ENCODE measurements around the gene MTHFD1L.

Gene MTHFD1L

DNA sequence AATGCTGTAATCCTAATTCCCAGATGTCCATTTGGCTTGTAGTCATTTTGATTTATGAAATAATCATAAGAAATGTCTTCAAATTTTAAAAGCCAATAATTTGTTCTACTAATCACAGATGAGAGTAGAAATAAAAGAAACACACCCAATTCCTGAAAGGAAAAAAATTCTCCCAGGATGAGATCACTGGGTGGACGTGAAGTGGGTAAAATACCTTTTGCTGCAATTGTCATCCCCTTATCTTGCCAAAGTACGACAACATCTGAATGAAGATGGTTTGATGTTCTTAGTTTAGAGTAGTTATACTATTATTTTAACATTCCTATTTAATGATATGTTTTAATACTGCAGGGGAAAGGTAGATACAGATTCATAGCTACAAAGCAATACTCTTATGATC is 33.7 kb downstream of the MTHFD1L start:
- no peak for DNase-seq

- DNase-seq, result no peak
Measured at GRCh38 chr6:150900049-150900448, 34.5 kb downstream of the MTHFD1L start.

GRCh38 chr6:150902142-150902776 is 36.8 kb downstream of the MTHFD1L start:
- DNase-seq, result no peak

DNA sequence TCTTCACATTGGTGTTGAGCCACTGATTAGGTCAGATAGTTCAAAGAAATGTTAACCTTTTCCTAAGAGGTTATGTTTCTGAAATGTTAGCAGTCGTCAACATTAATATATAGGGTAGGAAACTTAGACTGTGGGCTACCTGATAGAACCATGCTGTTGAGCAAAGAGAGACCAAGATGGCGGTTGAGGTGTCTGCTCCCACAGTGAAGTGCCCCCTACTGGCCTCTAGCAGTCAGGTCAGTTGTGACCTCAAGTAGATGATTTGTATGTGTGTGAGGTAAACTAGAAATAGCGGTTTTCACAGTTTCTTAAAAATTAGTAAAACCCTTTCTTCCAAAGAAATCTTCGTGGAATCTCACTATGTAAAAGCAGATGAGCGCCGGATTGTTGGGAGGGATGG is 40.3 kb downstream of the MTHFD1L start:
- DNase-seq, result no peak

- no peak for DNase-seq
Measured at GRCh38 chr6:150906641-150907326, 41.3 kb downstream of the MTHFD1L start.

GRCh38 chr6:150907383-150907782 is 41.9 kb downstream of the MTHFD1L start:
- no peak for DNase-seq

DNA sequence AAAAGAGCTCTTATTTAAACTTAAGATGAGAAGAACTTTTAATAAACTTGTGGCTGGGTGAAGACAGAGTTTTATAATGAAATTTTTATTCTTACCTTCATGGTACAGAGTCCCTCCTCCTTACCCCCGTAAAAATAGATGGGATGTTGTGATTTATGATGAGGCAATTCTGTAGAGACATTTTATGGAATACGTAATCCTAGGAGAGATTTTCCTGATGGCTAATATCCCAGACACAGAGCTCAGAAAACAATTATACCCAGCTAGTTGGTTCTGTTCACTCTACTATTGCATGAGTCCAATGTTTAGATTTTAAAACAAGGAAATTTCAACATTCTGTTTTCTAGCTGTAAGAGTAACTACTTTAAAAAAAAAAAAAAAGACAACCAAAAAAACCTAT is 43.4 kb downstream of the MTHFD1L start:
- DNase-seq, result no peak

- no peak for DNase-seq
Measured at GRCh38 chr6:150910561-150910960, 45.1 kb downstream of the MTHFD1L start.

GRCh38 chr6:150914372-150914771 is 48.9 kb downstream of the MTHFD1L start:
- no peak for DNase-seq

DNA sequence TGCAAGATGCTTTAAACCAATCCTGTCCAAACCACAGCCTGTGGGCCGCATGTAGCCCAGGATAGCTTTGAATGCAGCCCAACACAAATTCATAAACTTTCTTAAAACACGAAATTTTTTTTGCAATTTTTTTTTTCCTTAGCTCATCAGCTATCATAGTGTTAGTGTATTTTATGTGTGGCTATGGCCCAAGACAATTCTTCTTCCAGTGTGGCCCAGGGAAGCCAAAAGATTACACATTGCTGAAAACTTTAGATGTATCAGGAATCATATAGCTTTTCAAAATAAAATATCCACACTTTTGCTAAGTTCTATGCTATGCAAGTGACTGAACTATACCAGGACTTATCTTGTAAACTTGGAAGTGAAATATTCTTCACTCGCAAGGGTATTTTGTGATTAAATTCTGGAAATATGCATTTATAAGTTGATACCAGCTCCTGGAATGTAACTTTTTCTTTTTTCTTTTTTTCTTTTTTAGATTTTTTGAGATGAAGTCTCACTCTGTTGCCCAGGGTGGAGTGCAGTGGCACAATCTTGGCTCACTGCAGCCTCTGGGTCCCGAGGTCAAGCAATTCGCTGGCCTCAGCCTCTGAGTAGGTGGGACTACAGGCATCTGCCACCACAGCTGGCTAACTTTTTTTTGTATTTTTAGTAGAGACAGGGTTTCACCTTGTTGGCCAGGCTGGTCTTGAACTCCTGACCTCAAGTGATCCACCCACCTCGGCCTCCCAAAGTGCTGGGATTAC is 49.8 kb downstream of the MTHFD1L start:
- DNase-seq, result no peak

DNA sequence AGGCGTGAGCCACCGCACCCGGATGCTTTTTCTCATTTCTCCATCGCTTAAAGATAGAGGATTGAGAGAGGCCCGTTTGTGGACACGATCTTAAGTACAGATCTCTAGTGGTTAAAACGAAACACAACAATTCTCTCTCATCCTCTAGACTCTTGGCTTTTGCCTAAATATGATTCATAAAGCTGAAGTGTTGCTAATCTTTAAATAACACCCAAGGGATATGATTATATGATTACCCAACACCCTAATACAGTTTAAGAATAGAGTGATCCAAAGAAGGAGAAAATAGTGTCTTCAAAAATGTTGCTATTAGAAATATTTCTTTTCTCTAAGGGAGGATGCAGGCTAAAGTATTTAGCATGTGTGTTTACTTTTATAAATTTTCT is 50.4 kb downstream of the MTHFD1L start:
- no peak for DNase-seq

DNA sequence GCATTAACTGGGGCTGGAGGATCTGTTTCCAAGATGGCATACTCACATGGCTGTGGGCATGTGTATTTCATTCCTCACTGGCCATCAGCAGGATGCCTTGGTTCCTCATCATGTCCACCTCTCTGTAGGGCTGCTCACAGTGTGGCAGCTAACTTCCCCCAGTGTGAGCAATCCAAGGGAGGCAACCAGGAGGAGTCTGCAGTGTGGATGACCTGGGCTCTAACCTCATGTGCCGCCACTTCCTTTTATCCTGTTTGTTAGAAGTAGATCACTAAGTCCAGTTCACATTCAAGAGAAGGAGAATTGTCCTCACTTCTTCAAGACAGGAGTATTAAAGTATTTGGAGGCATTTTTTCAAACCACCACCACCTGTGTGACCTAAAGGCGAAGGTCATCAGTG is 54.4 kb downstream of the MTHFD1L start:
- DNase-seq, result no peak

GRCh38 chr6:150922137-150922536 is 56.6 kb downstream of the MTHFD1L start:
- DNase-seq, result no peak

GRCh38 chr6:150924808-150925589 is 59.5 kb downstream of the MTHFD1L start:
- no peak for DNase-seq

- no peak for DNase-seq
Measured at GRCh38 chr6:150925590-150925928, 60.1 kb downstream of the MTHFD1L start.

- DNase-seq, result no peak
Measured at GRCh38 chr6:150925976-150926375, 60.5 kb downstream of the MTHFD1L start.

DNA sequence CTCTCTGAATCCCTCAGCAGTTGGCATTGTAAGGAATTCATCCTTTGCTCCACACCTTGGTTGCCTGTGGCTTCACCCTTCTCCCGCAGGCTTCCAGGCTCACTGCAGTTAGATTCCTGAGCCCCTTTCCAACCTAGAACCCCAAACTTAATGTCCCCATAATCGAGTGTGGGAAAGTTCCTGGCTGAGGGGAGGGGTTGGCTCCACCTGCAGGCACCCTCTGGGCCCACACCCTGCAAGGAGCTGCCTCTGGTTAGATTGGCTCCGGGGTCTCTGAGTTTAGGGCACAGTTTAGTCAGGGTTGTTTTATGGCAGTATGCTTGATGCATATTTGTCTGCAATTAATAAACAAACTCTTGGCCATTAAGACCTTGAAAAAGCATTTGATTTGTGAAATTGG is 63.4 kb downstream of the MTHFD1L start:
- DNase-seq, result no peak

DNA sequence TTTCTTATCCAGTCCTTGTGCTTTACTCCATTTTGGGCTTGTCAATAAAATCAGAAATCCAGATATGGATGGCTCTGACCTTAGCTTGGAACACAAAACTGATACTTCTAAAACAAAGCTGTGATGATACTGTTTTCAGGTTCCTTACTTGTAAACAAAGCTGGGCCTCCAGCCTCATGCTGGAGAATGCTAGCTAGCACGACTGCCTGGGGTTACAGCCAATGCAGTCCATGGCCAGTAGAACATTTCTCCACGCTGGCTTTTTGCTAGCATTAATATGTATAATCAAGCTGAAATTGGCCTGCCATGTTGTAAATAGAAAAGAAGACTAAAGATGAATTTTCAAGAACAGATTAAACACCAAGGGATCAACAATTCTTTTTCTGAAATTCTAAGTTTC is 63.9 kb downstream of the MTHFD1L start:
- no peak for DNase-seq

DNA sequence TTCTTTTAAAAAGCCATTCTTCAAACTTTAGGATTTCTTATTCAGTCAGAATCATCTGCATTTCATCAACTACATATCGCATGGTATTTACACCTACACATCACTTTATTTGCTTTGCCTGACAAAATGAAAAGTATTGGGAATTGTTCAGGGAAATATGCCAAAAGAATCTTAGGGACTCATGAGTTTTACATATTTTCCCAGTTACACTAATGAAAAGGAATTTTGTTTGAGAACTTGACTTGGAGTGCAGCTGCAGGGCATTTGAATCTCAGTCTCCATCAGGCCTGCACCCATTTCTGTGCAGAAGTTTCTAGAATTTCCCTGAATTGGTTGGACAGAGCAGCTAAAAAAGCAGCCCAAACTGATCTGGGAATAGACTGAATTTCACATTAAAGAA is 65.3 kb downstream of the MTHFD1L start:
- DNase-seq, result no peak

DNA sequence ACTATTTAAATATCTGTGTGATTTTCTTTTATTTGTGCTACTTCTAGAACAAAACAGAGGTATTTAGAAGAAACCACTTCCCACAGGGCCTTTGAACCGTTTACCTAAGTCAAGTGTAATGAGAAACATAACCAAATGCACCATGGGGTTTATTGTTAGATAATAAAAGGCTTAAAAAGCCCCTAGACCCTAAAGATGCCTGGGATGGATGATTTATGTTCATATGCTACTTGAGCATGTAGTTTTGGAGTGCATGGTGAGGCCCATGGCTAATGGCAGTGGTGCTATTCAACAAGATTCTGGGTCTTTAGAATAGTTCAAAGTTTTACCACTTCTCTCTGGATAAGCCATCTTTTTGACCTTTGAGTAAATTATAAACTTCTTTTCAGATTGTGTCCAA is 65.9 kb downstream of the MTHFD1L start:
- DNase-seq, result no peak

- no peak for DNase-seq
Measured at GRCh38 chr6:150932996-150933395, 67.5 kb downstream of the MTHFD1L start.

GRCh38 chr6:150934380-150934779 is 68.9 kb downstream of the MTHFD1L start:
- DNase-seq, result no peak

DNA sequence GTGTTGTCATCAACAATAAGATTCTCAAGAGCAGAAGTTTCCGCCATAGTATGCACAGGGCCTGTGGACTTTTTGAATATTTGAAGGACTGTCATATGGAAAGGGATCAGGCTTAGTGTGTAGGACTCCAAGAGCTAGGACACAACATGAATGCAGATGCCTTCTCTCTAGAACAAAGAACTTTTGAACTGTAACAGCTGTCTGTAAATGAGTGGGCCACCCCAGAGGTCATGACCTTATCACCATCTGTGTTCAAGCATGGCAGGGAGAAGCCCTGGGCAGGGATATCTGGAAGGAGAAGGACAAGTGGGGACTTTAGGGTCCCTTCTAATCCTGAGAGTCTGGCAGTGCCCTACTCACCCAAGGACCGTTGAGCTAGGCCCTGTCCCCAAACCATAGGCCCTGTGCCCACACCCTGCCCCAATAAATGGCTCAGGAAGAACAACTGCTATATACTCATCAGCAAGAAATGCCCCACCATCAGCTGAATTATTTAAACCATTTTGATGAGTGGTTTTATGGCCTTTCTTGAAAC is 70.6 kb downstream of the MTHFD1L start:
- no peak for DNase-seq
